NCI-H2029 (cell line): ENCODE measurements around the gene NUMA1.

ENCODE experiments used
- DNase-seq: peaks from one replicate; lab custom pipeline; 2025; lab: John Stamatoyannopoulos, UW

Gene NUMA1

GRCh38 chr11:72080326-72081183 is at the start of gene NUMA1, which contains the start of gene LRRC51:
Gene NUMA1 (minus strand): TSS chr11:72080542. CDS start chr11:72035943, 44,599 bp downstream.
Gene LRRC51 (plus strand): TSS chr11:72080850. CDS start chr11:72089084, 8,234 bp downstream.
- peak; percentile 99 for DNase-seq

- DNase-seq, result no peak
These were observed 49.0 kb upstream of the NUMA1 start for GRCh38 chr11:72129381-72129780.

DNA sequence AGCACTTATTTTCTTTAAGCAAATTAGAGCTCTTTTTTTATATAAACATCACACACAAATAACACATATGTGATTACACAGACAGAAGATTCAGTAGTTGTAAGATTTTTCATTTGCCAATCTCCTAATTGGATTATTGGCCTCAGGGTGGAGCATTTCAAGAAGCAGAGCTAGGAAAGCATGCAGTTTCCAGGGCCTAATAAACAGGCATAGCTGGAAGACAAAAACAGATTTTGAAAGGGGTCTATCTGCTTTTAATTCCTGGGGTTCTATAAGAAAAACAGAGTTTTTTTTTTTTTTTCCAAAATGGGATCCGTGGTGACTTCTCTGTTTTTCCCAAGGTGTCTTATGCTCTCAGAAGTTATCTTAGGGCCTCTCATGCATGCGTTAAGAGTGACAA is 47.6 kb upstream of the NUMA1 start:
- DNase-seq, result no peak

- DNase-seq, result no peak
These were observed 45.6 kb upstream of the NUMA1 start for GRCh38 chr11:72125956-72126355.

DNA sequence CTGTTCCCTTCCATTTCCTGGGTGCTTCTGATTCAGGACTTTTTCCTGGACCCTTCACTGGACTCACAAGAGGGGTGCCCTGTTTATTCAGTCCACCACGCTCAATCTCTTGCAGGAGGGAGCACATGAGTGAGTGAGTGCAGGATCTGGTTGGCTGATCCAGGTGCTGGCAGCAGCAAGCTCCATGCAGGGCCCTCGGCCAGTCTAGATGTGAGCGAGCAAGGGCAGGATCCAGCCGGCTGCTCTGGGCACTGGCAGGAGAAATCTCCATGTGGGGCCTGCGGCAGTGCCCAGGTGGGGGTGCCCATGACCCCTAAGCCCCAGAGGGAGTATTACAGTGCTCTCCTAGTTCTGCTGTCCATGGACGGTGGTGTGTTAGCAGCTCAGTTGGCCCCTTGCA is 43.7 kb upstream of the NUMA1 start:
- no peak for DNase-seq

GRCh38 chr11:72123117-72123653 is 42.8 kb upstream of the NUMA1 start:
- no peak for DNase-seq

DNA sequence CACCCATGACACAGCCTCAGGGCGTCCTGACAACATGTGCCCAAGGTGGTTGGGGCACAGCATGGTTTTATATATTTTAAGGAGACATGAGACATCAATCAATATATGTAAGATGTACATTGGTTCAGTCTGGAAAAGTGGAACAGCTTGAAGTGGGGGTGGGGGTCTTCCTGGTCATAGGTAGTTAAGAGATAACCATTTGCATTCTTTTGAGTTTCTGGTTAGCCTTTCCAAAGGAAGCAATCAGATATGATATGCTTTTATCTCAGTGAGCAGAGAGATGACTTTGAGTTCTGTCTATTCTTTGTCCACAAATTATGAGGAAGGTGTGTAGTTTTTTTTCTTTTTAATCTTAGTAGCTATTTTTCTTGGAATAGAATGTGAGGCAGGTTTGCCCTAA is 42.3 kb upstream of the NUMA1 start:
- no peak for DNase-seq

GRCh38 chr11:72120930-72121329 is 40.6 kb upstream of the NUMA1 start:
- DNase-seq, result no peak

DNA sequence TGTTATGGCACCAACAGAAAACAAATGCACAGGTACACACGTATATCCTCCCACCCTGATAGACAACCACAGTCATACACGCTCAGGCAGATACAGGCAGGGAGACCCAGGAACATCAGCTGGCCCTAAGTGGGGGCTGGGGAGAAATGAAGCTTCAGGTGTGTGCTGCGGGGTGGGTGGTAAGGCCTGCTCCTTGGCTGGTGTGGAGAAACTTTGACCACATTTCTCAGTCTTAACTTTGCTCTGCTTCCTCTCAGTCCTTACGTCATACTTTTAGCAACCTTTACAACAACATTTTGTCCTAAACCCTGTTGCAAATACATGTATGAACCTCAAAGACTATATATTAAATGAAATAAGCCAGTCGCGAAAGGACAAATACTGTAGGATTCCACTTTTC is 38.9 kb upstream of the NUMA1 start:
- no peak for DNase-seq

DNA sequence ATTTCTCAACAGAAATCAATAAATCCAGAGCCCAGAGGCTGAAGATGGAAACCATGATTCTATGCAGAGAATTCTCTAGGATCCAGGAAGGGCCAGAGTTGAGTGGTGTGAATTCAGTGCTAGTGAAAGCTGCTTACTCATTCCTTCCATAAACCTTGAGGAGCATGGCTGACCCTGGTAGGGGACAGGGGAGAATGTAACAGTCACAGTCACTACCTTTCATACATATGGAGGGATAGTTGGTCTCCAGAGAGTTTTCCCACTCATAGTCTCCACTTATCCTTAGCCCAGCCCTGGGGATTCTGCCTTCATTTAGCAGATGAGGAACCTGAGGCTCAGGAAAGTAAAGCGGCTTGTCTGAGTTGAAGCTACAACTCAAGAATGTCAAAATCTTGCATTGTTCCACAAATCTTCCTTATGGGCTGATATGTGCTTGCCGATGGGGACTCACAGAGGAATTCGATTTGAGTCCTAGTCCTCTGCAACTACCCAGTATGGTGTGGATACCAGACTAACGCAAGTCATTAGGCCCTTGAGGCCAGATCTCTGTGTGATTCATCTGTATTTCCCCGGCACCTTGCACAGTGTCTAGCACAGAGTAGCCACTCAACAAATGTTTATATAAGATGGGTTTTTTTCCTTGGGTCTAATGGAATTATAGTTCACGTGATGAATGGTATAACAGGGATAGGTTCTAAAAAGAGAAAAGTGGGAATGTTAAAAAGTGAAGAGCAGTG is 35.8 kb upstream of the NUMA1 start:
- DNase-seq, result no peak

DNA sequence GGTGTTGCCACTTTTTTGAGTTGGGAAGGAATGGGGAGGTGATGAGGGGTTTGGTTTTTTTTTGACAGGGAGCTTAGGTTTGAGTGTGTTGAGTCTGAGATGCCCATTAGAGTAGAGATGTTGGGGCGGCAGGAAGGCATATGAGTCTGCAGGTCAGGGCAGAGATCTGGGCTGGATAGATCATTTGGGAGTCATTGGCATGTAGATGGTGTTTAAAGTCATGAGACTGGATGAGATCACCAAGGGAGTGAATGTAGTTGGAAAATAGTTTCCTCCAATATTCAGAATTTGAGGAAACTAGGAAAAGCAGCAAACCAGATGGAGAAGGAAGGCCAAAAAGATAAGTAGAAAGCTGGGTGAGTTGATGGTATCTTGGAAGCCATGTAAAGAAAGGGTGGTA is 34.2 kb upstream of the NUMA1 start:
- DNase-seq, result no peak

DNA sequence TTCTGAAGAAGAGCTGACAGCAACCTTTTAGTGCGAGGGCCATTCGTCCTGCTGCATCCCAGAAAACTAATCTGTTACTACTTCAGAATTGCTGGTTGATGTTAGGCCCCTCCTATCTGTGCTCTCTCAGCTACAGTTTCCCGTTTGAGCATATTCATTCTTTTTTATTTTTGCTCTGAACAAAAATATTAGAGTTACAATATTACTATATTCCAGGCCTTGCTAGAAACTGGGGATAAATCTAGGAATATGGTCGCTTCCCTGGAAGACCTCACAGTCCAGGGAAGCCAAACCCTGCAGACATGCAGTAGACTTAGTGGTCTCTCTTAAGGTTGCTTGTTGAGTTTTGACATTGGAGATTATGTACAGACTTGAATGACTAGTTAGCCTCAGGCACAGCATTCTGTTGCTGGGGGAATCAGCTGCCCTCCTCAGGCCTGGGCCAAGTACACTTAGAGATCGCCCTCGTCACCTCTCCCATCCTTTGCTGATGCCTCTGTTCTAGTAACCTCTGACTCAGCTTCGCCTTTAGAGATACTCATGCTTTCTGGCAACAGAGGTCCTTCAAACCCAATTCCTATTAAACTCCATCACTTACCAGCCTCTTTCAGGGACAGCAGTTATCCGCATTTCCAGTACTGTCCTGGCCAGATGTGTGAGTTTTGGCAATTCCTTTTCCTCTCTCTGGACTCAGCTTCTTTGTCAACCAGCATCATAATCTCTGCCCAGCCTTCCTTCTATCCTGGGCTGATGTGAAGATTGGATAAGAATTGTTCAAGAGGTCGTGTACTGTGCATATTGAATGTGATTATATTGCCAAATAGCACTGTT is 32.9 kb upstream of the NUMA1 start:
- no peak for DNase-seq

DNA sequence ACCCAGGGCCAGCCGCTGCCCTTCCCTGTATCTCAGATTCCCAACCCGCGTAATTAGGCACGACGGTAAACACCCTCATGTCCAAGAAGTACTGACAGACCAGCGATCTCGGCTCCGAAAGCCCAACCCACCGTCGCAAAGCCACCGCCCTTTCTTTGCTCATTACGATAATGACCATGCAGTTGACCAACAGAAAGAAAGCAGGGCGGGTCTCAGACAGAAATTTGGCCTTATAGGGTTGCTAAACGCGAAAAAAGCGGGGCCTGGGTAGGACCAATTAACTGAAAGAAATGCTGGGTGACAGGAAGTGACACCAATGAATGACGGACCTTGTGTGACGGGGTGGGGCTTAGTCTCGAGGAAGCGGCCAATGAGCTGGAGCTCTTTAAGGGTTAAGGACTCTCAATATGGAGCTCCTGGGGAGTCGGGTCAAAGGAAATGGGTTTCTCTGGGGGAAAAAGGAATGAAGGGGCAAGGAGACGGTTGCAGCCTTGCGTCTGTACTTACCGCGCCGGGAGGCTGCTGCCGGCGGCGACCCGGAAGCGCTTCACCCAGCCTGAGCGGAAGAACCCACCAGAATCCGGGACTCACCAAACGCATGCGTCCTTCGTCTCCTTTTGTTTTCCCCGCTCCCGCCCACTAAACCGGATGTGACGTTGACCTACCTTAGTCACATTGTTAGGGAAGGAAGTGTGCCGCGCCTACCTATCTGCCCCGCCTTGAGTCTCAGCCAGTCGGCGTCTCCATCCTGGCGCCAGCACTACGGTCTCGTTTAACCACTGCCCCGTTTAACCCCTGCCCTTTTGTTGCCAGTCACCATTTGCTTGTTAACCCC is 32.0 kb upstream of the NUMA1 start, which contains the start of gene ANAPC15:
Gene ANAPC15 (minus strand): TSS at position 553 of the 835 bp plus-strand sequence. CDS start 1,419 bp downstream, outside the sequence.
- peak; percentile 99 for DNase-seq

- DNase-seq, result no peak
These were observed 31.2 kb upstream of the NUMA1 start for GRCh38 chr11:72111300-72112142.

DNA sequence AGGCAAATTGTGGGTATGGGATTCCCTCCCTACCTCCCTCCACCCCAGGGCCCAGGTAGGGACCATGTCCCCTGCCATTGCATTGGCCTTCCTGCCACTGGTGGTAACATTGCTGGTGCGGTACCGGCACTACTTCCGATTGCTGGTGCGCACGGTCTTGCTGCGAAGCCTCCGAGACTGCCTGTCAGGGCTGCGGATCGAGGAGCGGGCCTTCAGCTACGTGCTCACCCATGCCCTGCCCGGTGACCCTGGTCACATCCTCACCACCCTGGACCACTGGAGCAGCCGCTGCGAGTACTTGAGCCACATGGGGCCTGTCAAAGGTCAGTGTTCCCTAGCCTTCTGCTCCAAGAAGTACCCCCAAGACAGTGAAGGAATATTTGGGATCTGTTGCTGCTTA is 25.5 kb upstream of the NUMA1 start, which contains the start of gene TOMT:
Gene TOMT (plus strand): TSS at position 37 of the 400 bp plus-strand sequence. CDS start 28 bp downstream, at position 65.
- DNase-seq, result no peak

DNA sequence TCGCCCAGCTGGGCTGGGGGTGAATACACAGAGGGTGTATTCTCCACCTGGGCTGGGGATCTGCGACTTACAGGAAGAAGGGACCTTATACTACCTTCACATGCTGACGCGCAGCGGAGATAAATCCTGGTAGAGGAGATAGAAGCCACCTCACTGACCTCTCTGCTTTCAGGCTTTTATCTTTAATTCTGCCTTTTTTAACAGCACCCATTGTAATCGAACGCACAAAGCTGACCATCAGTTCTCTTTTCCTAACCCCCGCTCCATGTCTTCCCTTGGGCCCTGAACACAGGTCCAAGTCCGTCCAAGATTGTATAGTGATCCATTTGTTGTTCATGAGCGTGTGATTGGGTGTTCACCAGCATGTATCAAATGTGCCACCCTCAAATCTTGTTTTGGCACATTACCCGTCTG is 23.4 kb upstream of the NUMA1 start:
- no peak for DNase-seq

- peak; percentile 98 for DNase-seq
These were observed 22.8 kb upstream of the NUMA1 start, which contains the start of gene LAMTOR1 for GRCh38 chr11:72102946-72103753. Gene LAMTOR1 (minus strand): TSS chr11:72103297. CDS start chr11:72103224, 73 bp downstream.

GRCh38 chr11:72102631-72102945 is 22.2 kb upstream of the NUMA1 start:
- no peak for DNase-seq

- no peak for DNase-seq
These were observed 21.8 kb upstream of the NUMA1 start for GRCh38 chr11:72102162-72102561.
